ENCODE data around the gene WDR47.

DNA sequence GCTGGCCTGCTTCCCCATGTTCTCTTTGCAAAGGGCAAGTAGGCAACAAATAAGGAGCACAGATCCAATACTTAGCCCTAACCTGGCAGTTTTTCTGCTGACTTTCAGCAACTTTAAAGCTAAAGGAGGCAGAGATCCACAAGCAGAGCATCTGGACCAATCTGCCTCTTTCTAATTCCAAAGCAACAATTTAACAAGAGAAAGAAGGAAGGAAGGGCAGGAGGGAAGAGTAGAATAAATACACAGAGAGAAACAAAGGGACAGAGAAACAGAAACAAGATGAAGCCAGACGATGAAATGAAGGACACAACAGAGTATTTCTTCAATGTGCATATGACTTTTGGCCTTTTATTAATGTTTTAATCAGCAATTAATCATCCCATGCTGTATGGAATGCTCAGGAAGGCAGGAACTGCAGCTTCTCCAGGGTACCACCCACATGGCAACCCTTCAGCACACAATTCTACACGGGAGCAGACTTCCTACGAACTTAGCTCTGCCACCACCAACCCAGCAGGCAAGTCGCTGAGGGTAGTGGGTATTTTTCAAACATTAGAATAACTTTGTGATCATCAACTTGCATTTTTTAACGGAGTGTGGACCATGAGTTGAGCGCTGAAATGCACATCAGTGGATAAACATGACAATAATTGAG, 93.9 kb downstream of the WDR47 start:
- TF ChIP-seq, protein P1, sequence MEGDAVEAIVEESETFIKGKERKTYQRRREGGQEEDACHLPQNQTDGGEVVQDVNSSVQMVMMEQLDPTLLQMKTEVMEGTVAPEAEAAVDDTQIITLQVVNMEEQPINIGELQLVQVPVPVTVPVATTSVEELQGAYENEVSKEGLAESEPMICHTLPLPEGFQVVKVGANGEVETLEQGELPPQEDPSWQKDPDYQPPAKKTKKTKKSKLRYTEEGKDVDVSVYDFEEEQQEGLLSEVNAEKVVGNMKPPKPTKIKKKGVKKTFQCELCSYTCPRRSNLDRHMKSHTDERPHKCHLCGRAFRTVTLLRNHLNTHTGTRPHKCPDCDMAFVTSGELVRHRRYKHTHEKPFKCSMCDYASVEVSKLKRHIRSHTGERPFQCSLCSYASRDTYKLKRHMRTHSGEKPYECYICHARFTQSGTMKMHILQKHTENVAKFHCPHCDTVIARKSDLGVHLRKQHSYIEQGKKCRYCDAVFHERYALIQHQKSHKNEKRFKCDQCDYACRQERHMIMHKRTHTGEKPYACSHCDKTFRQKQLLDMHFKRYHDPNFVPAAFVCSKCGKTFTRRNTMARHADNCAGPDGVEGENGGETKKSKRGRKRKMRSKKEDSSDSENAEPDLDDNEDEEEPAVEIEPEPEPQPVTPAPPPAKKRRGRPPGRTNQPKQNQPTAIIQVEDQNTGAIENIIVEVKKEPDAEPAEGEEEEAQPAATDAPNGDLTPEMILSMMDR (IDR thresholded peaks at IDR 0.05; ENCODE audit: poor library complexity, severe bottlenecking): no peak
- TF ChIP-seq, protein P2, sequence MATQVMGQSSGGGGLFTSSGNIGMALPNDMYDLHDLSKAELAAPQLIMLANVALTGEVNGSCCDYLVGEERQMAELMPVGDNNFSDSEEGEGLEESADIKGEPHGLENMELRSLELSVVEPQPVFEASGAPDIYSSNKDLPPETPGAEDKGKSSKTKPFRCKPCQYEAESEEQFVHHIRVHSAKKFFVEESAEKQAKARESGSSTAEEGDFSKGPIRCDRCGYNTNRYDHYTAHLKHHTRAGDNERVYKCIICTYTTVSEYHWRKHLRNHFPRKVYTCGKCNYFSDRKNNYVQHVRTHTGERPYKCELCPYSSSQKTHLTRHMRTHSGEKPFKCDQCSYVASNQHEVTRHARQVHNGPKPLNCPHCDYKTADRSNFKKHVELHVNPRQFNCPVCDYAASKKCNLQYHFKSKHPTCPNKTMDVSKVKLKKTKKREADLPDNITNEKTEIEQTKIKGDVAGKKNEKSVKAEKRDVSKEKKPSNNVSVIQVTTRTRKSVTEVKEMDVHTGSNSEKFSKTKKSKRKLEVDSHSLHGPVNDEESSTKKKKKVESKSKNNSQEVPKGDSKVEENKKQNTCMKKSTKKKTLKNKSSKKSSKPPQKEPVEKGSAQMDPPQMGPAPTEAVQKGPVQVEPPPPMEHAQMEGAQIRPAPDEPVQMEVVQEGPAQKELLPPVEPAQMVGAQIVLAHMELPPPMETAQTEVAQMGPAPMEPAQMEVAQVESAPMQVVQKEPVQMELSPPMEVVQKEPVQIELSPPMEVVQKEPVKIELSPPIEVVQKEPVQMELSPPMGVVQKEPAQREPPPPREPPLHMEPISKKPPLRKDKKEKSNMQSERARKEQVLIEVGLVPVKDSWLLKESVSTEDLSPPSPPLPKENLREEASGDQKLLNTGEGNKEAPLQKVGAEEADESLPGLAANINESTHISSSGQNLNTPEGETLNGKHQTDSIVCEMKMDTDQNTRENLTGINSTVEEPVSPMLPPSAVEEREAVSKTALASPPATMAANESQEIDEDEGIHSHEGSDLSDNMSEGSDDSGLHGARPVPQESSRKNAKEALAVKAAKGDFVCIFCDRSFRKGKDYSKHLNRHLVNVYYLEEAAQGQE (IDR thresholded peaks at IDR 0.05; ENCODE audit: borderline replicate concordance): no peak
- TF ChIP-seq EZH2 (IDR thresholded peaks at IDR 0.05; ENCODE audit: borderline replicate concordance, insufficient read depth, low read length, poor library complexity, severe bottlenecking) (no peak), EP300 (conservative IDR thresholded peaks at IDR 0.05; ENCODE audit: poor library complexity, severe bottlenecking) (no peak), POLR2AphosphoS5 (IDR thresholded peaks at IDR 0.05) (no peak), SMC3 (conservative IDR thresholded peaks at IDR 0.05; ENCODE audit: poor library complexity) (no peak), TAF1 (IDR thresholded peaks at IDR 0.05; ENCODE audit: low read depth) (no peak), RAD21 (conservative IDR thresholded peaks at IDR 0.05) (no peak), MXI1 (conservative IDR thresholded peaks at IDR 0.05; ENCODE audit: poor library complexity, severe bottlenecking) (no peak)

All from neural cell (in vitro differentiated cells).